Nephron (organoid): ENCODE results near the gene ZNF616.
A peak's percentile ranks its signal among the peaks of the same experiment; 100 is the strongest.

Experiments used
- H3K27ac Mint-ChIP-seq, 3 experiments: 2 replicates each; pipeline ENCODE4 v1.8.0; 2020; ENCODE audit warnings: mixed read lengths in 3 of 3, mild to moderate bottlenecking in 2 of 3, moderate library complexity in 1 of 3
- H3K27me3 Mint-ChIP-seq: 2 replicates; pipeline ENCODE4 v1.8.0; 2021; ENCODE audit warnings: low read depth, mild to moderate bottlenecking, moderate library complexity, mixed read lengths
- H3K36me3 Mint-ChIP-seq: 2 replicates; pipeline ENCODE4 v1.8.0; 2020; ENCODE audit warnings: low read depth, mixed read lengths
- H3K4me1 Mint-ChIP-seq: 2 replicates; pipeline ENCODE4 v1.8.0; 2020; ENCODE audit warnings: mixed read lengths
- H3K4me3 Mint-ChIP-seq, 3 experiments: 2 replicates each; pipeline ENCODE4 v1.8.0; 2020; ENCODE audit warnings: mild to moderate bottlenecking in 3 of 3, mixed read lengths in 3 of 3, moderate library complexity in 2 of 3
- H3K9me3 Mint-ChIP-seq: 2 replicates; pipeline ENCODE4 v1.8.0; 2020; ENCODE audit warnings: mixed read lengths
- CTCF ChIP-seq, 3 experiments: fragments of 200-600 bp; sonication (generic); IDR thresholded peaks; one replicate each; pipeline ENCODE4 v1.5.0; 2021; ENCODE audit warnings: antibody characterized with exemption in 3 of 3; ENCODE audit not compliant: unreplicated experiment in 3 of 3

ZNF616 gene

GRCh38 chr19:52139252-52140031 lies at the start of gene ZNF616:
Gene ZNF616, minus strand, starts transcription at chr19:52139938. Its CDS starts 9,426 bp downstream, at chr19:52130512.
- Mint-ChIP-seq H3K27ac (peak within 1 kb of the TSS; percentile 88 to 98 (median 97)), H3K36me3 (peaks cover 49% of the 10 kb centered on the region), H3K4me3 (peak within 1 kb of the TSS; percentile 96 to 99 (median 96)), H3K4me1 (peaks cover 14% of the 10 kb centered on the region), H3K9me3 (peaks cover 47% of the 10 kb centered on the region), H3K27me3 (no peaks in the 10 kb centered on the region)
- TF ChIP-seq CTCF (IDR thresholded peaks at IDR 0.05; ENCODE audit: unreplicated experiment in 3 of 3): peak; percentile 69 to 83 (median 70)

- no peak for TF ChIP-seq CTCF (IDR thresholded peaks at IDR 0.05; ENCODE audit: unreplicated experiment in 3 of 3)
- no peaks in the 10 kb centered on the region for H3K9me3 Mint-ChIP-seq
- peak overlapping the region; percentile 88 to 99 (median 97) for H3K27ac Mint-ChIP-seq
- H3K36me3 Mint-ChIP-seq: peaks cover 23% of the 10 kb centered on the region
- no peaks in the 10 kb centered on the region for H3K27me3 Mint-ChIP-seq
- H3K4me1 Mint-ChIP-seq: peaks cover 15% of the 10 kb centered on the region
- H3K4me3 Mint-ChIP-seq: peak overlapping the region; percentile 91 to 95 (median 93)
These were observed 49.3 kb upstream of the ZNF616 start for GRCh38 chr19:52188822-52189734.

GRCh38 chr19:52187407-52187806 lies 47.7 kb upstream of the ZNF616 start:
- H3K36me3 Mint-ChIP-seq: peaks cover 10% of the 10 kb centered on the region
- no peak for TF ChIP-seq CTCF (IDR thresholded peaks at IDR 0.05; ENCODE audit: unreplicated experiment in 3 of 3)
- H3K4me1 Mint-ChIP-seq: peaks cover 15% of the 10 kb centered on the region
- no peak overlapping the region for H3K4me3 Mint-ChIP-seq
- H3K27ac Mint-ChIP-seq: peak overlapping the region in 1 of 3 experiments; percentile 55
- H3K9me3 Mint-ChIP-seq: no peaks in the 10 kb centered on the region
- no peaks in the 10 kb centered on the region for H3K27me3 Mint-ChIP-seq

- Mint-ChIP-seq H3K27me3 (no peaks in the 10 kb centered on the region), H3K27ac (no peak overlapping the region), H3K9me3 (peaks cover 5% of the 10 kb centered on the region)
These were observed 36.8 kb upstream of the ZNF616 start for GRCh38 chr19:52176574-52176973.

GRCh38 chr19:52172347-52172746 lies 32.6 kb upstream of the ZNF616 start:
- peak overlapping the region; percentile 94 to 99 (median 98) for H3K27ac Mint-ChIP-seq
- no peaks in the 10 kb centered on the region for H3K27me3 Mint-ChIP-seq
- H3K4me3 Mint-ChIP-seq: peak overlapping the region; percentile 94 to 97 (median 96)
- peaks cover 8% of the 10 kb centered on the region for H3K9me3 Mint-ChIP-seq
- peaks cover 17% of the 10 kb centered on the region for H3K4me1 Mint-ChIP-seq
- peaks cover 38% of the 10 kb centered on the region for H3K36me3 Mint-ChIP-seq
- no peak for TF ChIP-seq CTCF (IDR thresholded peaks at IDR 0.05; ENCODE audit: unreplicated experiment in 3 of 3)

More at GRCh38 chr19:52176574-52176973, 36.8 kb upstream of the ZNF616 start:
- Mint-ChIP-seq H3K4me1 (peaks cover 7% of the 10 kb centered on the region), H3K36me3 (peaks cover 3% of the 10 kb centered on the region), H3K4me3 (peak overlapping the region in 2 of 3 experiments; percentile 13 to 30)
- no peak for TF ChIP-seq CTCF (IDR thresholded peaks at IDR 0.05; ENCODE audit: unreplicated experiment in 3 of 3)
